Astrocyte of the cerebellum (primary cell): ENCODE measurements around the gene PMAIP1.

ENCODE experiments used
- DNase-seq: peaks from one replicate; pipeline ENCODE4 v3.0.0-alpha.2; 2011; ENCODE audit warnings: low read depth
- H3K4me3 ChIP-seq: 2 replicates; pipeline ENCODE4 v1.5.1; 2011; ENCODE audit warnings: mild to moderate bottlenecking, low read depth, low read length, moderate library complexity
- in situ Hi-C: cut with HindIII; loops from 2 replicates; pipeline ENCODE4 v1.10.0; 2017; ENCODE audit warnings: low sequenced_read_pairs
- TF ChIP-seq, protein P1 (sequence below): IDR thresholded peaks from 2 replicates; pipeline ENCODE4 v1.5.1; 2012; ENCODE audit warnings: low read length, low read depth, moderate library complexity, mild to moderate bottlenecking; ENCODE audit errors: missing control alignments

The PMAIP1 gene

DNA sequence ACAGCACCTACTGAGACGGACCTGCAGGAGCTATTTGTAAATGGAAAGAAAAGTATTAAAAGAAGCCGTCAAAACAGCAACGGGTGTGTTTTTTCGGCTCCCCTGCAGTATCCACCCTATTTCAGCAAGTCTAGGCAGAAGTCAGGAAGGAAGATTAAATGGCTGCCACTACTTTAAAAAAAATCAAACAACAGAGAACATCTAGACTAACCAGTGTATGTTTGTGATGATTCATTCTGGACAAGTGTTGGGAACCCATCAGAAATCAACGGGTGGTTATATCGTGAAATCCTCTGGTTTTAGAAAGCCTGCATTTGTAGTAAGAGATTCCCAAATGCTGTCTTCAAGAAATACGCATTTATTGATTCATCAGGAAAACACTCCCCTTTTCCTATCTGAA, 9.0 kb downstream of the PMAIP1 start:
- in situ Hi-C loops: no loop called here
- TF ChIP-seq, protein P1, sequence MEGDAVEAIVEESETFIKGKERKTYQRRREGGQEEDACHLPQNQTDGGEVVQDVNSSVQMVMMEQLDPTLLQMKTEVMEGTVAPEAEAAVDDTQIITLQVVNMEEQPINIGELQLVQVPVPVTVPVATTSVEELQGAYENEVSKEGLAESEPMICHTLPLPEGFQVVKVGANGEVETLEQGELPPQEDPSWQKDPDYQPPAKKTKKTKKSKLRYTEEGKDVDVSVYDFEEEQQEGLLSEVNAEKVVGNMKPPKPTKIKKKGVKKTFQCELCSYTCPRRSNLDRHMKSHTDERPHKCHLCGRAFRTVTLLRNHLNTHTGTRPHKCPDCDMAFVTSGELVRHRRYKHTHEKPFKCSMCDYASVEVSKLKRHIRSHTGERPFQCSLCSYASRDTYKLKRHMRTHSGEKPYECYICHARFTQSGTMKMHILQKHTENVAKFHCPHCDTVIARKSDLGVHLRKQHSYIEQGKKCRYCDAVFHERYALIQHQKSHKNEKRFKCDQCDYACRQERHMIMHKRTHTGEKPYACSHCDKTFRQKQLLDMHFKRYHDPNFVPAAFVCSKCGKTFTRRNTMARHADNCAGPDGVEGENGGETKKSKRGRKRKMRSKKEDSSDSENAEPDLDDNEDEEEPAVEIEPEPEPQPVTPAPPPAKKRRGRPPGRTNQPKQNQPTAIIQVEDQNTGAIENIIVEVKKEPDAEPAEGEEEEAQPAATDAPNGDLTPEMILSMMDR: no peak
- no peak for DNase-seq
- no peak overlapping the region for H3K4me3 ChIP-seq

DNA sequence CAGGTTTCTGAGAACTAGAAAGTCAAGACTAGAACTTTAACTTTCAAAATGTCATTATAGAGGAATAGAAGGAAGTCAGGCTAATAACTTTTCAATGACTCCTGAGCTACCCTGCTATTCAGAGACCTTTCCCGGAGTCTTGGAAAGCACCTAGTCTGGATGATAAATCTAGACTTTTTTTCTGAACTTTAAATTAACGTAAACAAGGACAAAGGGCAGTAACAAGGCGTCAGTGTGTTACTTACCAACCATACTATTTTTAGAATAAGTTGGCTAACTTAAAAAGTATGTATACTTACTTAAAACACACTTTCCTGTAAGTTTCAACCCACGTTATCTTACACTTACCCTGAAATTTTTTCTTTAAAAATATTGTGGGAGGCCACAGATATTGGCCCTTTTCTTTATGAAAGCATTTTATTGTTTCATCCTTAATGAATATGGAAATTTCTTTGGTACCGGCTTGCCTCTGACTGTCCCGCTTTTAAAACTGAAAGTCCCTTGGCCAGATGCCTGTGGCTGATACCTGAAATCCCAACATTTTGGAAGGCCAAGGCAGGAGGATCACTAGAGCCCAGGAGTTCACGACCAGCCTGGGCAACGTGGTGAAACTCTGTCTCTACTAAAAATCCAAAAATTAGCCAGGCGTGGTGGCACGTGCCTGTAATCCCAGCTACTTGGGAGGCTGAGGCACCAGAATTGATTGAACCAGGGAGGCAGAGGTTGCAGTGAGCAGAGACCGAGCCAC, 9.7 kb downstream of the PMAIP1 start:
- no peak for DNase-seq
- TF ChIP-seq, protein P1: no peak
- in situ Hi-C loops: no loop called here
- H3K4me3 ChIP-seq: no peak overlapping the region

GRCh38 chr18:59910967-59911366, 11.2 kb downstream of the PMAIP1 start:
- H3K4me3 ChIP-seq: no peak overlapping the region
- in situ Hi-C loops: no loop called here
- TF ChIP-seq, protein P1: no peak
- DNase-seq: no peak

- H3K4me3 ChIP-seq: no peak overlapping the region
- no peak for DNase-seq
- TF ChIP-seq, protein P1: no peak
- in situ Hi-C loops: no loop called here
Measured at GRCh38 chr18:59911600-59911999, 11.8 kb downstream of the PMAIP1 start.

GRCh38 chr18:59912007-59912550, 12.3 kb downstream of the PMAIP1 start:
- no peak for DNase-seq
- TF ChIP-seq, protein P1: no peak
- in situ Hi-C loops: no loop called here
- no peak overlapping the region for H3K4me3 ChIP-seq

GRCh38 chr18:59915606-59916005, 15.8 kb downstream of the PMAIP1 start:
- no peak for DNase-seq
- in situ Hi-C loops: no loop called here
- no peak overlapping the region for H3K4me3 ChIP-seq
- TF ChIP-seq, protein P1: no peak
